ENCODE measurements around the gene AMOTL2.

GRCh38 chr3:134326126-134326525 is 48.1 kb downstream of the AMOTL2 start:
- TF ChIP-seq CTCF (IDR thresholded peaks at IDR 0.05 in 4 of 5, conservative IDR thresholded peaks at IDR 0.05 in 1 of 5) (no peak), POLR2A (IDR thresholded peaks at IDR 0.05) (no peak)
